Tibial nerve (tissue), 4 donors: ENCODE results near the gene GAS5.

Experiments used
- EP300 ChIP-seq, 2 donors: sonication (generic); formaldehyde crosslinking; IDR thresholded peaks; one replicate each; pipeline ENCODE4 v1.6.1; 2017; ENCODE audit warnings: antibody characterized with exemption in 2 of 2, mild to moderate bottlenecking in 1 of 2
- POLR2A ChIP-seq, 2 donors: fragments of 450-650 bp; IDR thresholded peaks; one replicate each; pipeline ENCODE4 v1.6.1; 2017; ENCODE audit warnings: antibody characterized with exemption in 2 of 2, mild to moderate bottlenecking in 2 of 2, moderate library complexity in 2 of 2
- TF ChIP-seq, protein P1 (sequence below), 5 experiments: fragments of 200-600 bp in 3 of 5; fragments of 450-650 bp in 2 of 5; sonication (generic) in 3 of 5; IDR thresholded peaks; one replicate each; pipeline ENCODE4 v1.5.1; 2016 to 2019; ENCODE audit warnings: antibody characterized with exemption in 5 of 5, mild to moderate bottlenecking in 3 of 5, moderate library complexity in 2 of 5

DNA sequence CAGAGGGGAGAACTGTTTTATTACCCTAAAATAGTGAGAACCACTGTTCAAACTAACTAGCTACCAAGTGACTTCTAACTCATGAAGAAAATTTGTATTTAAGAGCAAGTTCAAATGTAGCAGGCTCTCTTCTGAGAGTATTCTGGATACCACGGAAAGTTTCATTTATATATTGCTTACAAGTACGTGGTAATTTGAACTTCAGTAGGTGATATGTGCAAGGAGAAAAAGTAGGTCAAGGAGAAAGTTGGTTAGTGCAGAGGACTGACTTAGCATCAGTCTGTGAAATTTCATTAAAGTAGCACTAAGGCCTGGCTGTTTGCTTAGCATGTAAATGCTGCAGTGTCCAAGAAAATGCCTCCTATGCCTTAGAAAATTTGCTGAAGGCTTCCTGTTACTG is 32.6 kb upstream of the GAS5 start:
- TF ChIP-seq, protein P1, sequence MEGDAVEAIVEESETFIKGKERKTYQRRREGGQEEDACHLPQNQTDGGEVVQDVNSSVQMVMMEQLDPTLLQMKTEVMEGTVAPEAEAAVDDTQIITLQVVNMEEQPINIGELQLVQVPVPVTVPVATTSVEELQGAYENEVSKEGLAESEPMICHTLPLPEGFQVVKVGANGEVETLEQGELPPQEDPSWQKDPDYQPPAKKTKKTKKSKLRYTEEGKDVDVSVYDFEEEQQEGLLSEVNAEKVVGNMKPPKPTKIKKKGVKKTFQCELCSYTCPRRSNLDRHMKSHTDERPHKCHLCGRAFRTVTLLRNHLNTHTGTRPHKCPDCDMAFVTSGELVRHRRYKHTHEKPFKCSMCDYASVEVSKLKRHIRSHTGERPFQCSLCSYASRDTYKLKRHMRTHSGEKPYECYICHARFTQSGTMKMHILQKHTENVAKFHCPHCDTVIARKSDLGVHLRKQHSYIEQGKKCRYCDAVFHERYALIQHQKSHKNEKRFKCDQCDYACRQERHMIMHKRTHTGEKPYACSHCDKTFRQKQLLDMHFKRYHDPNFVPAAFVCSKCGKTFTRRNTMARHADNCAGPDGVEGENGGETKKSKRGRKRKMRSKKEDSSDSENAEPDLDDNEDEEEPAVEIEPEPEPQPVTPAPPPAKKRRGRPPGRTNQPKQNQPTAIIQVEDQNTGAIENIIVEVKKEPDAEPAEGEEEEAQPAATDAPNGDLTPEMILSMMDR (IDR thresholded peaks at IDR 0.05) = no peak
- TF ChIP-seq POLR2A (IDR thresholded peaks at IDR 0.05) (no peak), EP300 (IDR thresholded peaks at IDR 0.05) (no peak)
